IMR-90 (cell line): ENCODE results near the gene USH2A. TPM values are rescaled to one million over a fixed set of nuclear protein-coding genes. Genes with fewer than 3 reads are reported as not detected.

Experiments
- ATAC-seq: fragments of 200-7000 bp; cut with Tn5 transposase; 2 replicates; pipeline ENCODE4 v1.9.1; 2020; ENCODE audit warnings: low read depth, mild to moderate bottlenecking, moderate library complexity
- BruUV-seq: library from RNA; stranded (reverse); fragments of 400-500 nt; replicated peaks from 2 replicates; lab custom pipeline; 2021; lab: Mats Ljungman, UMichigan
- CTCF ChIA-PET: fragments of 300-600 bp; formaldehyde crosslinking; extraction: SDS; loops from one replicate; lab custom pipeline; 2021; ENCODE audit warnings: antibody characterized with exemption; lab: Yijun Ruan, JAX
- POLR2A ChIA-PET: fragments of 300-600 bp; sonication (Branson Sonifier 250); formaldehyde crosslinking; loops from one replicate; lab custom pipeline; 2022; ENCODE audit warnings: antibody characterized with exemption; ENCODE audit not compliant: unreplicated experiment; lab: Charles Lee
- DNase-seq: peaks from one replicate; pipeline ENCODE4 v3.0.0; 2013
- H2AFZ ChIP-seq: replicated peaks from 2 replicates; pipeline ENCODE3; 2013; ENCODE audit warnings: low read length, mild to moderate bottlenecking; ENCODE audit not compliant: poor library complexity
- H2AK5ac ChIP-seq: 2 replicates; pipeline ENCODE4 v1.6.1; 2013; ENCODE audit warnings: low read depth, low read length, inconsistent platforms
- H2AK9ac ChIP-seq: replicated peaks from 2 replicates; pipeline ENCODE3; 2013; ENCODE audit warnings: mild to moderate bottlenecking, low read depth, low read length, moderate library complexity; ENCODE audit not compliant: poor library complexity
- H2BK120ac ChIP-seq: 2 replicates; pipeline ENCODE4 v1.6.1; 2013; ENCODE audit warnings: low read depth, low read length, inconsistent platforms
- H2BK15ac ChIP-seq: 3 replicates; pipeline ENCODE4 v1.6.1; 2013; ENCODE audit warnings: low read depth, low read length, inconsistent platforms
- H2BK20ac ChIP-seq: 2 replicates; pipeline ENCODE4 v1.6.1; 2013; ENCODE audit warnings: low read depth, mild to moderate bottlenecking, inconsistent platforms, low read length, moderate library complexity
- H2BK5ac ChIP-seq: 2 replicates; pipeline ENCODE4 v1.6.1; 2013; ENCODE audit warnings: mild to moderate bottlenecking, low read depth, low read length, inconsistent platforms; ENCODE audit not compliant: poor library complexity, severe bottlenecking
- H3K14ac ChIP-seq: replicated peaks from 2 replicates; pipeline ENCODE4 v1.6.1; 2013; ENCODE audit warnings: low read depth, low read length, inconsistent platforms
- H3K18ac ChIP-seq: 2 replicates; pipeline ENCODE4 v1.6.1; 2013; ENCODE audit warnings: low read depth, low read length, control low read depth
- H3K23ac ChIP-seq: 2 replicates; pipeline ENCODE4 v1.6.1; 2013; ENCODE audit warnings: low read depth, low read length, inconsistent platforms
- H3K27ac ChIP-seq: 2 replicates; pipeline ENCODE4 v1.5.1; 2013; ENCODE audit warnings: mild to moderate bottlenecking, control low read depth, low read length; ENCODE audit not compliant: insufficient read depth
- H3K27me3 ChIP-seq: 2 replicates; pipeline ENCODE4 v1.6.1; 2013; ENCODE audit warnings: low read length; ENCODE audit not compliant: control insufficient read depth, insufficient read depth
- H3K36me3 ChIP-seq: 2 replicates; pipeline ENCODE4 v1.6.1; 2013; ENCODE audit warnings: low read length, mixed read lengths; ENCODE audit not compliant: control insufficient read depth, insufficient read depth
- H3K4ac ChIP-seq: 2 replicates; pipeline ENCODE4 v1.6.1; 2013; ENCODE audit warnings: low read depth, low read length, inconsistent platforms
- H3K4me1 ChIP-seq: 2 replicates; pipeline ENCODE4 v1.6.1; 2013; ENCODE audit warnings: low read length, mixed read lengths; ENCODE audit not compliant: control insufficient read depth, insufficient read depth
- H3K4me2 ChIP-seq: 2 replicates; pipeline ENCODE4 v1.6.1; 2013; ENCODE audit warnings: low read depth, mild to moderate bottlenecking, control low read depth, low read length, moderate library complexity
- H3K4me3 ChIP-seq: 2 replicates; pipeline ENCODE4 v1.5.1; 2013; ENCODE audit warnings: low read depth, mild to moderate bottlenecking, control low read depth, low read length, moderate library complexity; ENCODE audit not compliant: insufficient read depth
- H3K56ac ChIP-seq: 2 replicates; pipeline ENCODE4 v1.6.1; 2013; ENCODE audit warnings: low read length, inconsistent platforms; ENCODE audit not compliant: insufficient read depth; ENCODE audit errors: extremely low read depth
- H3K79me1 ChIP-seq, 2 experiments: 2 replicates each; pipeline ENCODE4 v1.6.1; 2013; ENCODE audit warnings: low read length in 2 of 2, inconsistent platforms in 1 of 2, low read depth in 1 of 2
- H3K9ac ChIP-seq: 2 replicates; pipeline ENCODE4 v1.6.1; 2013; ENCODE audit warnings: low read depth, low read length, control low read depth
- H3K9me1 ChIP-seq: 2 replicates; pipeline ENCODE4 v1.6.1; 2013; ENCODE audit warnings: low read length, inconsistent platforms; ENCODE audit not compliant: insufficient read depth
- H3K9me3 ChIP-seq: 2 replicates; pipeline ENCODE4 v1.6.1; 2013; ENCODE audit warnings: low read length; ENCODE audit not compliant: control insufficient read depth, insufficient read depth
- H4K20me1 ChIP-seq: 2 replicates; pipeline ENCODE4 v1.6.1; 2013; ENCODE audit warnings: low read length, inconsistent platforms; ENCODE audit not compliant: insufficient read depth
- H4K5ac ChIP-seq: 2 replicates; pipeline ENCODE4 v1.6.1; 2013; ENCODE audit warnings: mild to moderate bottlenecking, low read depth, low read length, control low read depth
- H4K8ac ChIP-seq, 2 experiments: 2 replicates each; pipeline ENCODE4 v1.6.1; 2013; ENCODE audit warnings: low read depth in 2 of 2, low read length in 2 of 2, control low read depth in 1 of 2, inconsistent platforms in 1 of 2
- H4K91ac ChIP-seq: 2 replicates; pipeline ENCODE4 v1.6.1; 2013; ENCODE audit warnings: low read depth, low read length, inconsistent platforms; ENCODE audit not compliant: insufficient read depth
- BHLHE40 ChIP-seq: fragments of 150-350 bp; IDR thresholded peaks from 2 replicates; pipeline ENCODE4 v1.6.1; 2016; ENCODE audit warnings: mild to moderate bottlenecking, low read depth, low read length
- CEBPB ChIP-seq: IDR thresholded peaks from 2 replicates; pipeline ENCODE4 v1.6.1; 2012; ENCODE audit warnings: low read depth, low read length, improper control_type of control experiment
- CHD1 ChIP-seq: IDR thresholded peaks from 2 replicates; pipeline ENCODE4 v1.6.1; 2012; ENCODE audit warnings: low read depth, low read length, improper control_type of control experiment
- FOS ChIP-seq: fragments of 150-350 bp; IDR thresholded peaks from 2 replicates; pipeline ENCODE4 v1.6.1; 2016; ENCODE audit warnings: low read depth, low read length
- MAFK ChIP-seq: IDR thresholded peaks from 2 replicates; pipeline ENCODE4 v1.6.1; 2012; ENCODE audit warnings: low read depth, low read length, improper control_type of control experiment
- MAZ ChIP-seq: IDR thresholded peaks from 2 replicates; pipeline ENCODE4 v1.6.1; 2012; ENCODE audit warnings: low read depth, mild to moderate bottlenecking, low read length, improper control_type of control experiment, moderate library complexity, borderline replicate concordance
- MXI1 ChIP-seq: IDR thresholded peaks from 2 replicates; pipeline ENCODE4 v1.6.1; 2012; ENCODE audit warnings: low read depth, mild to moderate bottlenecking, low read length, moderate library complexity, borderline replicate concordance
- NFE2L2 ChIP-seq: fragments of 150-350 bp; IDR thresholded peaks from 2 replicates; pipeline ENCODE4 v1.6.1; 2016; ENCODE audit warnings: low read depth, mild to moderate bottlenecking, low read length
- POLR2A ChIP-seq: IDR thresholded peaks from 2 replicates; pipeline ENCODE4 v1.6.1; 2012; ENCODE audit warnings: mild to moderate bottlenecking, low read depth, low read length
- RAD21 ChIP-seq: IDR thresholded peaks from 2 replicates; pipeline ENCODE4 v1.6.1; 2012; ENCODE audit warnings: low read length, improper control_type of control experiment
- RCOR1 ChIP-seq: IDR thresholded peaks from 2 replicates; pipeline ENCODE4 v1.6.1; 2012; ENCODE audit warnings: mild to moderate bottlenecking, low read length, improper control_type of control experiment; ENCODE audit not compliant: insufficient replicate concordance
- RFX5 ChIP-seq: IDR thresholded peaks from 2 replicates; pipeline ENCODE4 v1.8.0; 2012; ENCODE audit warnings: low read depth, mild to moderate bottlenecking, low read length, moderate library complexity
- SMC3 ChIP-seq: fragments of 150-350 bp; IDR thresholded peaks from 2 replicates; pipeline ENCODE4 v1.6.1; 2016; ENCODE audit warnings: low read depth, mild to moderate bottlenecking, antibody characterized with exemption, low read length, moderate library complexity
- WGBS, 2 experiments: methylation state at CpG; one replicate each; pipeline versions ENCODE4 v1.1.5 to v1.1.7; 2013; ENCODE audit warnings: missing lambda C conversion rate in 2 of 2; ENCODE audit not compliant: insufficient read length in 1 of 2; ENCODE audit errors: extremely low coverage in 2 of 2; 5-methylcytosine and 5-hydroxymethylcytosine counted together
- dilution Hi-C: fragments of 300-500 bp; cut with HindIII; formaldehyde crosslinking; loops from one replicate; pipeline ENCODE4 v1.14.3; 2018; ENCODE audit warnings: low sequenced_read_pairs; ENCODE audit not compliant: unreplicated experiment
- in situ Hi-C: fragments of 300-500 bp; cut with MboI; formaldehyde crosslinking; loops from 3 replicates; pipeline ENCODE4 v1.14.3; 2019; ENCODE audit warnings: low sequenced_read_pairs, inconsistent platforms, mixed read lengths
- intact Hi-C: fragments of 100-400 bp; cut with micrococcal nuclease; formaldehyde crosslinking; loops from 2 replicates; pipeline ENCODE4 v1.10.0; 2022
- polyA plus RNA-seq, 3 experiments: library from polyadenylated mRNA; depleted of rRNA; stranded (reverse); fragments of >200 nt; gene quantifications; 2 replicates each; pipeline ENCODE4 v1.2.3, GENCODE V29; 2012; ENCODE audit warnings: low replicate concordance in 1 of 3
- total RNA-seq: library from RNA; depleted of rRNA; stranded (reverse); fragments of >200 nt; gene quantifications from 2 replicates; pipeline ENCODE4 v1.2.3, GENCODE V29; 2012
- TF ChIP-seq, protein P1 (sequence below): conservative IDR thresholded peaks from 2 replicates; pipeline ENCODE4 v1.5.1; 2012; ENCODE audit warnings: mild to moderate bottlenecking, low read depth, low read length, improper control_type of control experiment
- TF ChIP-seq, protein P2 (sequence below): fragments of 150-350 bp; IDR thresholded peaks from 2 replicates; pipeline ENCODE4 v1.6.1; 2016; ENCODE audit warnings: low read depth, mild to moderate bottlenecking, low read length, moderate library complexity, borderline replicate concordance
- TF ChIP-seq, protein P3 (sequence below): fragments of 150-350 bp; IDR thresholded peaks from 2 replicates; pipeline ENCODE4 v1.6.1; 2017; ENCODE audit warnings: mild to moderate bottlenecking, antibody characterized with exemption, low read length, low read depth

Gene USH2A
- total and polyA plus RNA-seq, 2 of the 4 experiments (the other 2 are of a cell fraction), result under 0.01 to 0.02 TPM

DNA sequence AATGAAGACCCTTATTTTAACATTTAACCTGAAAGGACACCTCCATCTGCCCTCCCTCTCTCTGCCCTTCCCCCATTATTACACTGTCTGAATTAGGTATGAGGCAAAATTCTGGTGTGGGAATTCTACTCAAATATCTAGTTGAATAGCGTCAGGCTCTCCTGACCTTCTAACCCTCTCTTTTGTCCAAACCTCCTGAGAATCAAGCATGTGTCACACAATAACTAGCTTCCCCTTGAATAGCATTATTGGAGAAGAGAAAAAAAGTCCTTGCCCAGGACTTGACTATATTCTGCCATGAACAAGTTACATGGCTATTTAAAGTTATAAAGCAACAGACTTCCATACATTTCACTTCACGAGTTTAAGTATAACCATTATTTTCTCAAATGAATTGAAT lies 35.5 kb downstream of the USH2A start:
- Histone ChIP-seq H3K23ac (no peak overlapping the region), H4K20me1 (no peaks in the 10 kb centered on the region), H3K36me3 (no peaks in the 10 kb centered on the region), H2AK5ac (no peak overlapping the region), H3K4me3 (no peak overlapping the region), H4K5ac (no peak overlapping the region), H3K56ac (no peak overlapping the region), H2AFZ (no peak overlapping the region), H3K14ac (no peak overlapping the region), H3K4ac (no peak overlapping the region), H3K9ac (no peak overlapping the region), H3K18ac (no peak overlapping the region), H4K91ac (no peak overlapping the region), H3K4me2 (no peak overlapping the region), H2BK20ac (no peak overlapping the region), H2BK120ac (no peak overlapping the region), H2AK9ac (no peak overlapping the region), H2BK5ac (no peak overlapping the region), H3K9me1 (no peaks in the 10 kb centered on the region), H3K4me1 (no peaks in the 10 kb centered on the region), H3K9me3 (no peaks in the 10 kb centered on the region), H3K79me1 (no peaks in the 10 kb centered on the region), H4K8ac (no peak overlapping the region), H2BK15ac (no peak overlapping the region), H3K27me3 (no peaks in the 10 kb centered on the region), H3K27ac (no peak overlapping the region)
- DNase-seq (no peak), ATAC-seq (no peak)
- ChIA-PET POLR2A (interaction anchor here (0.6 kb wide), 1 partner anchor 13 kb away, joined by 8 read pairs; no protein-coding TSS in a partner anchor), CTCF (no interaction called here)
- intact Hi-C loops, result no loop called here
- TF ChIP-seq, protein P1, sequence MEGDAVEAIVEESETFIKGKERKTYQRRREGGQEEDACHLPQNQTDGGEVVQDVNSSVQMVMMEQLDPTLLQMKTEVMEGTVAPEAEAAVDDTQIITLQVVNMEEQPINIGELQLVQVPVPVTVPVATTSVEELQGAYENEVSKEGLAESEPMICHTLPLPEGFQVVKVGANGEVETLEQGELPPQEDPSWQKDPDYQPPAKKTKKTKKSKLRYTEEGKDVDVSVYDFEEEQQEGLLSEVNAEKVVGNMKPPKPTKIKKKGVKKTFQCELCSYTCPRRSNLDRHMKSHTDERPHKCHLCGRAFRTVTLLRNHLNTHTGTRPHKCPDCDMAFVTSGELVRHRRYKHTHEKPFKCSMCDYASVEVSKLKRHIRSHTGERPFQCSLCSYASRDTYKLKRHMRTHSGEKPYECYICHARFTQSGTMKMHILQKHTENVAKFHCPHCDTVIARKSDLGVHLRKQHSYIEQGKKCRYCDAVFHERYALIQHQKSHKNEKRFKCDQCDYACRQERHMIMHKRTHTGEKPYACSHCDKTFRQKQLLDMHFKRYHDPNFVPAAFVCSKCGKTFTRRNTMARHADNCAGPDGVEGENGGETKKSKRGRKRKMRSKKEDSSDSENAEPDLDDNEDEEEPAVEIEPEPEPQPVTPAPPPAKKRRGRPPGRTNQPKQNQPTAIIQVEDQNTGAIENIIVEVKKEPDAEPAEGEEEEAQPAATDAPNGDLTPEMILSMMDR, result no peak
- TF ChIP-seq CEBPB, result no peak
- TF ChIP-seq BHLHE40, result no peak
- no peak for TF ChIP-seq MXI1
- TF ChIP-seq, protein P2, sequence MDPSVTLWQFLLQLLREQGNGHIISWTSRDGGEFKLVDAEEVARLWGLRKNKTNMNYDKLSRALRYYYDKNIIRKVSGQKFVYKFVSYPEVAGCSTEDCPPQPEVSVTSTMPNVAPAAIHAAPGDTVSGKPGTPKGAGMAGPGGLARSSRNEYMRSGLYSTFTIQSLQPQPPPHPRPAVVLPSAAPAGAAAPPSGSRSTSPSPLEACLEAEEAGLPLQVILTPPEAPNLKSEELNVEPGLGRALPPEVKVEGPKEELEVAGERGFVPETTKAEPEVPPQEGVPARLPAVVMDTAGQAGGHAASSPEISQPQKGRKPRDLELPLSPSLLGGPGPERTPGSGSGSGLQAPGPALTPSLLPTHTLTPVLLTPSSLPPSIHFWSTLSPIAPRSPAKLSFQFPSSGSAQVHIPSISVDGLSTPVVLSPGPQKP, result no peak
- TF ChIP-seq SMC3, result no peak
- no peak for TF ChIP-seq MAZ
- TF ChIP-seq RAD21, result no peak
- TF ChIP-seq RFX5, result no peak
- TF ChIP-seq, protein P3, sequence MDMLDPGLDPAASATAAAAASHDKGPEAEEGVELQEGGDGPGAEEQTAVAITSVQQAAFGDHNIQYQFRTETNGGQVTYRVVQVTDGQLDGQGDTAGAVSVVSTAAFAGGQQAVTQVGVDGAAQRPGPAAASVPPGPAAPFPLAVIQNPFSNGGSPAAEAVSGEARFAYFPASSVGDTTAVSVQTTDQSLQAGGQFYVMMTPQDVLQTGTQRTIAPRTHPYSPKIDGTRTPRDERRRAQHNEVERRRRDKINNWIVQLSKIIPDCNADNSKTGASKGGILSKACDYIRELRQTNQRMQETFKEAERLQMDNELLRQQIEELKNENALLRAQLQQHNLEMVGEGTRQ, result no peak
- no peak for TF ChIP-seq NFE2L2
- no peak for TF ChIP-seq RCOR1
- TF ChIP-seq POLR2A, result no peak
- TF ChIP-seq MAFK, result no peak
- no peak for TF ChIP-seq CHD1
- no peak for TF ChIP-seq FOS
- dilution Hi-C loops, result no loop called here
- WGBS, 2 experiments, result no CpG with 5 or more reads among the region's 2 CpGs
- in situ Hi-C loops, result no loop called here
- BruUV-seq, result no TSS peak
